Left lobe of liver (tissue), 2 donors: ENCODE results near the gene KLHL30. TPM values are rescaled to one million over a fixed set of nuclear protein-coding genes. Genes with fewer than 3 reads are reported as not detected.

Experiments used
- ATAC-seq: fragments of 200-7000 bp; cut with Tn5 transposase; one replicate; pipeline ENCODE4 v1.9.1; 2020; ENCODE audit warnings: mild to moderate bottlenecking, moderate library complexity
- DNase-seq: peaks from one replicate; pipeline ENCODE4 v3.0.0-alpha.2; 2020; ENCODE audit warnings: low spot score
- total RNA-seq: library from RNA; stranded (reverse); gene quantifications from one replicate; pipeline ENCODE4 v1.2.1, GENCODE V29; 2021
- donor health status: DM: no; HTN: no; CAD: no; lungs with moderate emphysema.
- donor health status: DM: no; HTN: yes; CAD: no.

Gene KLHL30
- total RNA-seq, 1 donor from 2014 or later: 0.10 TPM

- no peak for DNase-seq
- ATAC-seq: no peak
Observed at GRCh38 chr2:238117199-238118154, 21.0 kb upstream of the KLHL30 start.

DNA sequence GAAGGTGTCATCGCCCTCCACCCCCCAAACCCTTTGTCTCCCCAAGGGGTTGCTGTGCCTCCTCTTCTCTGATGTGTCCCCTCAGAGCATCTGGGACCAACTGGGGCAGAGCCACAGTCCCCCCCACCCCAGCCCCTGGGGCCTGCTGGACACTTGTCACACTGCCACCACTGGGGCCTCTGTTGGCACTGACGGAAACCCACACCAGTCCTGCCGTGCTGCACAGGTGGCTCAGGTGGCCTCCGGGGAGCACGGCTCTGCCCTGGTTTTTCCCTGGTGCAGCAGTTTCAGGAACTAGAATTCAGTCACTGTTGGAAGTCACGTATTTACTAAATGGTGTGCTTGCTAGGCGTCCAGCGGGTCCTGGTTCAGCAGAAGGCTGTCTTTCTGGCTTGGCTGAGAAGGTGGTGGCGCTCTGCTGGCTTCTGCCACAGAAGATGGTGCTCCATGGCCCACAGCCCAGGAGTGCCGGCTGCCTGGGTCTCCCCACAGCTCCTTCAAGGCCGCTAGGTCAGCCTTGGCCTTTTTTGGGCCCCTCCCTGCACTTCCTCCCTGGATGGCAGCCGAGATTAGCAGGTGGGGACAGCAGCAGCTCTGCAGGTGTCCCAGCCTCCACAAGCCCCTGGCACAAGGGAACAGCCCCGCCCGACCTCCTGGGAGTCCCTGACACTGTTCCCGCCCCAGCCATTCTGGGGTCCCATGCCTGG lies 18.6 kb upstream of the KLHL30 start:
- no peak for DNase-seq

DNA sequence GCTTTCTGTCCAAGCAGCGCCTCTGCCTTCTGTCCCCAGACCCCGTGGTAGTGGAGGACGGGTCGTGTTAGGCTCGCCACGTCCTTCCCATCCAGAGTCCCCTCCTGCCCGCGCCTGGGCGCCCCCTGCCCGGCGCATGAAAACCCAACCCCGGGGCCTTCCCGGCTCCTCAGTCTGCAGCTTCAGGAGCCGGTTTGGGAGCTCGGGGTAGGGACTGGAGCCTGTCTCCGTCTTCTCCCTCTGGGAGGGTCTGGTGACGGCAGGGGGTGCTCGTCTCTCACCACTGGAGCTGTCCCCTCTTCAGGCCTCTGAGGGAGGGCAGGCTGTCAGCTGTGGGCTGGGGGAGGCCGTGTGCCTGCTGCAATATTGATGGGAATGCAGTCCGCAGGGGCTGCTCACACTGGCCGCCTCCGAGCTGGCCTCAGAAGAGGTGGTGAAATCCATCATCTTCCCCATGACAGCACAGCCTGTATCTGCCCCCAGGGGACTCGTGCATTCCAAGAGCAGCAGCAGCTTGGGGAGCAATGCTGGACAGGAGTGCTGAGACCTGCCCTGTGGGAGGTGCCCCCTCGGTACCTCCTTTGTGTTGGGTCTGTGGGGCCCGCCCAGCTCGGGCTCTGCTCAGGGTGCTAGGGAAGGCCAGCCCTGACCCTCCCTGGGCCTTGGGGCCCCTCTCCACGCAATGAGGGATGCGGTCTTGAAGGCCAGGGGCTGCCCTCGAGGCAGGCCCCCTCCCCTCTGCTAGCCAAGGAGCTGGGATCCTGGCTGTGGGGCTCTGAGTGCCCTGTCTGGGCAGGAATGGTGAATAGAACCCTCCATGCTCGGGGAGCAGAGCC lies 17.8 kb upstream of the KLHL30 start:
- DNase-seq (no peak), ATAC-seq (no peak)

More for the DNA sequence above, 18.6 kb upstream of the KLHL30 start:
- no peak for ATAC-seq

- DNase-seq (no peak), ATAC-seq (no peak)
Observed at GRCh38 chr2:238121511-238122286, 16.8 kb upstream of the KLHL30 start.

- ATAC-seq (no peak), DNase-seq (no peak)
Observed at GRCh38 chr2:238122287-238123217, 15.9 kb upstream of the KLHL30 start.

GRCh38 chr2:238123218-238123971 lies 15.1 kb upstream of the KLHL30 start:
- DNase-seq: no peak
- no peak for ATAC-seq

- no peak for ATAC-seq
- no peak for DNase-seq
Observed at GRCh38 chr2:238123991-238124470, 14.4 kb upstream of the KLHL30 start.

DNA sequence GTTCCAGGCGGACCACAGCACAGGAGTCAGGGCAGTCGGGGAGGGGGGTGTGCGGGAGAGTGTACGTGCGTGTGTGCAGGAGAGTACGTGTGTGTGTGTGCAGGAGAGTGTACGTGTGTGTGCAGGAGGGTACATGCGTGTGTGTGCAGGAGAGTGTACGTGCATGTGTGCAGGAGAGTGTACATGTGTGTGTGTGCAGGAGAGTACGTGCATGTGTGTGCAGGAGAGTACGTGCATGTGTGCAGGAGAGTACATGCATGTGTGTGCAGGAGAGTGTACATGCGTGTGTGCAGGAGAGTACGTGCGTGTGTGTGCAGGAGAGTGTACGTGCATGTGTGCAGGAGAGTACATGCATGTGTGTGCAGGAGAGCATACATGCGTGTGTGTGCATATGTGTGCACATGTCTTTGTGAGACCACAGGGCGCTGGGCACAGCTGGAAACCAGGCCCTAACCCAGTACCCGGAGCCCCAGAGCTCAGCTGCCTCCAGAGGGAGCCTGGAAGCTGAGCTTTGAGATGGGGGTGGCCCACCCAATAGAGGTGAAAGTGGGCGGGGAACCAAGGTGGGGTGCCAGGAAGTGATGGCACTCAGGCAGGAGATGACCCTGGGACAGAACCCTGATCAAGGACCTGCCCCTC lies 13.9 kb upstream of the KLHL30 start:
- ATAC-seq (no peak), DNase-seq (no peak)

DNA sequence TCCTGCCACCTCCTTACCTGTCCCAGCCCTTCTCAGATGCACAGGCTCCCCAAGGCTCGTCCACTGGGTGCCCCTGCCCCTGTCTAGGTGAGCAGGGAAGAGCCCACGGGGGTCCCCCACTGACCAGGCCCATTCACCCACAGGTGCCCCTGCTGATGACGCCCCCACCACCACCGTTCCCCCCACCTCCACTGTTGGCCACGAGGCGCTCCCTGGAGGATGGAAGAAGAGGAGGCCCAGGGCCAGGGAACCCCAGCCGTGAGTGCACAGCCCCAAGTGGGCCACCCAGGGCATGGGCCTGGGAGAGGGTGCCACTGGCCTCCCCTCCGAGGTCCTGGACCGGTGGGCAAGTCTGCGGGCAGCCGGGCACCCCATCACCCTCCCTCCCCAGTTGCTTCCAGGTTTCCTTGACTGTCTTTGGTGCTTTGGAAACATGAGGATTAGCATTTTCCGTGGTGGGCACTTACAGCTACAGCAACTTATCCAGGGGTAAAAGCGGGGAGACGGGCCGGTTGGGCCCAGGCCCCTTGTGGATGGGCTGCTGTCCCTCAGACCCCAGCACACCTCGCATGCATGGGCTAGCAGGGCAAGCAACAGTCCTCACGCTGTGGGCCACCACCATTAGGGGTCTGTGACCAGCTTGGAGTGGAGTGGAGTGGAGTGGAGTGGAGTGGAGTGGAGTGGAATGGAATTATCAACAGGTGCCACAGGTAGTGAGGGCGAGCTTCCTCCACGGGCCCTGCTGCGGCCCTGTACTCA lies 13.2 kb upstream of the KLHL30 start:
- no peak for ATAC-seq
- no peak for DNase-seq

DNA sequence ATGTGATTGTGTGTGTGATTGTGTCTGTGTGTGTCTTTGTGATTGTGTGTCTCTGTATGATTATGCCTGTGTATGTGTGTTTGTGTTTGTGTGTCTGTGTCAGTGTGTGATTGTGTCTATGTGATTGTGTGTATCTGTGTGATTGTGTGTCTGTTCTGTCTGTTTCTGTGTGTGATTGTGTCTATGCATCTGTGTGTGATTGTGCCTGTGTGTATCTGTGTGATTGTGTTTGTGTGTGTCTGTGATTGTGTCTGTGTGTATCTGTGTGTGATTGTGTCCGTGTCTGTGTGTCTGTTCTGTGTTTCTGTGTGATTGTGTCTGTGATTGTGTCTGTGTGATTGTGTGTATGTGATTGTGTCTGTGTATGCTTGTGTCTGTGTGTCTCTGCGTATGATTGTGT lies 12.1 kb upstream of the KLHL30 start:
- ATAC-seq: no peak
- DNase-seq: no peak

DNA sequence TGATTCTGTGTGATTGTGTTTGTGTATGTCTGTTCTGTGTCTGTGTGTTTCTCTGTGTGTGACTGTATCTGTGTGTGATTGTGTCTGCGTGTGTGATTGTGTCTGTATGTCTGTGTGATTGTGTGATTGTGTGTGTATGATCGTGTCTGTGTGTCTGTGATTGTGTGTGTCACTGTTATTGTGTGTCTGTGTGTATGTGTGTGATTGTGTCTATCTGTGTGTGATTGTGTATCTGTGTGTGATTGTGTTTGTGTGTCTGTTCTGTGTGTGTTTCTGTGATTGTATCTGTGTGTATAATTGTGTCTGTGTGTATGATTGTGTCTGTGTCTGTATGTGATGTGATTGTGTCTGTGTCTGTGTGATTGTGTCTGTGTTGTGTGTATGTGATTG lies 11.7 kb upstream of the KLHL30 start:
- DNase-seq (no peak), ATAC-seq (no peak)

DNA sequence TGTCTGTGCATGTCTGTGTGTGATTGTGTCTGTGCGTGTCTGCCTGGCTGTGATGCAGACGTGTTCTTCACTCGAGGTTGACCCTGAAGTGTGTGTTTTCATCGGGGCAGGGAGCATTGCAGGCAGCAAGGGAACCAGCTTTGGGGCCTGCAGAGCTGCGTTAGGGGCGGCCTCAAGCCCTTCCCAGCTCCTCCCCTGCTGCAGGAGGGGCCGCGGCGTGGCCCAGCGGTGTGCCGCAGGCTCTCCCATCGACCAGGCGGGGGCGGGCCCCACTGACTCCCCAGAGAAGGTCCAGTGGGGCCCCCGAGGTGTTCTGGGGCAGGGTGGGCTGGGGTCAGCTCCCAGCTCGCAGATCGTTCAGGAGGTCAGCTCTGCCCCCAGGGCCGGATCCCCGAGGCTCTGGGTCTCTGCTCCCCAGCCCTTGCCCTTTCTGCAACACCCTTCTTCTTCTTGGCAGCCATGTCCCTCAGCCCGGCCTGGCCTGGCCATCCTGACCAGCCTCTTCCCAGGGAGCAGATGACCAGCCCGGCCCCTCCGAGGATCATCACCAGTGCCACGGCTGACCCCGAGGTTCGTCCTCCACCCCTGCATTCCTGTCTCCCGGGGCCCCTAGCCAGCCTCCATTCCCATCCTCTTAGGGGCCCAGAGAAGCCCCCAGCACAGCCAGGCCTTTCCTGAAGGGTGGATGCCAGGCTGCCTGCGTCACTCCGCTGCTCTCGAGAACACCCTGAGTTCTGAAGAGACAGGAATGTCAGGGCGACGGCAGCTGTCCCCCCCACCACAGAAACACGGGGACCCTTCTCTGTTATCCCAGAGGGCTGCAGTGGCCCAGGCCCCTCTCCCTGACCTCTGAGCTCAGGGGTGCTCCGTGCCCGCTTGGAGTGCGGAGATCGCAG lies 11.1 kb upstream of the KLHL30 start:
- no peak for DNase-seq
- no peak for ATAC-seq

DNA sequence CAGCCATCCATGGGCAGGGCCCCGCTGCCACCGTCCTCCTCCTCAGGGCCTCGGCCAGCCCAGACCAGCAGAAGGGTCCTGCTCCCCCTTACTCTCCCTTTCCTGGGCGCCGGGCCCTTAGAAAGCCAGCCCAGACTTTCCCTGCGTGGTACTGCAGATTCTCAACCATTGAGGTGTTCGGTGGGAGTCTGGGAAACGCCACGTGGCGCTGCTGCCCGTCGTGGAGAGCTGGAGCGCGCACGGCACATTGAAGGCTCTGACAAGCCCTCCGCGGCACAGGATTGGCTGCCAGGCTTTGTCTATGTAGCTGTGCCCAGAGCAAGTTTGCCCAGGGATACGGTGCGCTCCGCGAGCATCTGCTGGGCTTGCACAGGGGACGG lies 10.4 kb upstream of the KLHL30 start:
- ATAC-seq (no peak), DNase-seq (no peak)

GRCh38 chr2:238128534-238129001 lies 9.9 kb upstream of the KLHL30 start:
- no peak for DNase-seq

GRCh38 chr2:238129166-238130010 lies 9.1 kb upstream of the KLHL30 start:
- ATAC-seq: no peak
- no peak for DNase-seq

More at GRCh38 chr2:238128534-238129001, 9.9 kb upstream of the KLHL30 start:
- ATAC-seq: no peak
